NCI-H128 (cell line): ENCODE data around the gene PTPRA.

Experiments used
- DNase-seq: peaks from one replicate; lab custom pipeline; 2025; ENCODE audit not compliant: unreplicated experiment; lab: John Stamatoyannopoulos, UW

Gene PTPRA

DNA sequence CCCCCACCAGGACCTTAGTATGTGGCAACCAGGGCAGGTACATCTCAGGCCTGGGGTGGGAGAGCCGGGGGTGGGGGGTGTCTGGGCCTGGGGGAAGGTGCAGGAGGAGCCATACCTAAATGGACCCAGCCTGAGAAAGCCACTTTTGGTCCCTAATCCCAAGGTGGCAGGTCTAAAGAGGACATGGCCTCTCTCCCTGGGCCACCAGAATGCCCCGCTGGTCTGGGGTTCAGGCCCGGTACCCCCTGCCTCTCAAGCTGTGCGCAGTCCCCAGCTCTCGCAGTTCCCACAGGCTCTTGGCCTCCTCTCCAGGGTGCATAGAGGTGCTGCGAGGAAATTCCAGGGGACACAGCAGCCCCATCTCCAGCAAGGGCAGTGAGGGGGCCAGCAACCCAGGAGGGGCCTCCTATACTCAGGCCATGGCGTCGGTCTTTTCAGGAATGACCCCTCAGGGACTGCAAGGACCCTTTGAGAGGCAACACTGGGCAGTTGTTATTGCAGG is 212.3 kb downstream of the PTPRA start:
- no peak for DNase-seq

DNA sequence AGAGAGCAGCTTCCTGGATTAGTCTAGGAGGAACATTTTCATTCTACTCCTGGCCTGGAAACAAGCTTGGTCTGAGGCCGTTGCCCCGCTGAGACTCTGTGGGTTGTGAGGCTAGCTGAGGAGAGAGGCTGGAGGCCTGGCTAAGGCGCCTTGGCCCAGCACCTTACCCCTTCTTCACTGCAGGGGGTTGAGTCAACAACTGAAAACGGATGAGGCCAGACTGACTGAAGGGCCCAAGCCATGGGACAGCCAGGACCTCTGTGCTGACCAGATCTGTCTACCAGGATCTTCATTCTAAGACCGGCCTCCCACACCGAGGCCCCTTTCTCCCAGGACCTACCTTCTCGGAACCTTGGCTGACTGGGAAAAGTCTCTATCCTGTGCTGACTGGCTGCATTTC is 214.8 kb downstream of the PTPRA start:
- DNase-seq = no peak
